GM18909 (cell line): ENCODE data around the gene GPC6.

Experiments used
- ATAC-seq: cut with Tn5 transposase; IDR thresholded peaks from one replicate; pipeline ENCODE4 v1.9.1; 2021; ENCODE audit warnings: mild to moderate bottlenecking; ENCODE audit not compliant: unreplicated experiment, poor library complexity

The GPC6 gene

GRCh38 chr13:94168783-94169453, 942.3 kb downstream of the GPC6 start:
- no peak for ATAC-seq

GRCh38 chr13:94169454-94170144, 943.0 kb downstream of the GPC6 start:
- no peak for ATAC-seq

GRCh38 chr13:94170145-94170571, 943.6 kb downstream of the GPC6 start:
- no peak for ATAC-seq

GRCh38 chr13:94172416-94172815, 945.8 kb downstream of the GPC6 start:
- no peak for ATAC-seq

- no peak for ATAC-seq
Measured at GRCh38 chr13:94173312-94173854, 946.8 kb downstream of the GPC6 start.

GRCh38 chr13:94174009-94174408, 947.4 kb downstream of the GPC6 start:
- no peak for ATAC-seq

GRCh38 chr13:94175076-94175475, 948.5 kb downstream of the GPC6 start:
- ATAC-seq, result no peak

- ATAC-seq, result no peak
Measured at GRCh38 chr13:94176561-94176960, 950.0 kb downstream of the GPC6 start.

GRCh38 chr13:94177041-94177440, 950.4 kb downstream of the GPC6 start:
- no peak for ATAC-seq

- ATAC-seq, result no peak
Measured at GRCh38 chr13:94178625-94179244, 952.1 kb downstream of the GPC6 start.

- peak; percentile 62 for ATAC-seq
Measured at GRCh38 chr13:94181461-94182107, 955.0 kb downstream of the GPC6 start.

- ATAC-seq, result peak; percentile 38
Measured at GRCh38 chr13:94182185-94182761, 955.7 kb downstream of the GPC6 start.

GRCh38 chr13:94186470-94186869, 959.9 kb downstream of the GPC6 start:
- no peak for ATAC-seq

GRCh38 chr13:94188201-94188854, 961.7 kb downstream of the GPC6 start:
- ATAC-seq, result no peak

- no peak for ATAC-seq
Measured at GRCh38 chr13:94192431-94192975, 965.9 kb downstream of the GPC6 start.

- ATAC-seq, result no peak
Measured at GRCh38 chr13:94195715-94196114, 969.1 kb downstream of the GPC6 start.

GRCh38 chr13:94196413-94196812, 969.8 kb downstream of the GPC6 start:
- no peak for ATAC-seq

GRCh38 chr13:94198681-94199080, 972.1 kb downstream of the GPC6 start:
- ATAC-seq, result no peak

- no peak for ATAC-seq
Measured at GRCh38 chr13:94199135-94199534, 972.5 kb downstream of the GPC6 start.

- no peak for ATAC-seq
Measured at GRCh38 chr13:94201022-94201421, 974.4 kb downstream of the GPC6 start.
